Breast epithelium (tissue), 3 donors: ENCODE results near the gene PLA2G10.

ENCODE experiments used
- POLR2A ChIP-seq: fragments of 450-650 bp; IDR thresholded peaks from one replicate; pipeline ENCODE4 v1.6.1; 2016; ENCODE audit warnings: antibody characterized with exemption, mild to moderate bottlenecking, moderate library complexity
- POLR2AphosphoS5 ChIP-seq, 3 donors: sonication (generic); formaldehyde crosslinking; IDR thresholded peaks; one replicate each; pipeline ENCODE4 v1.6.1; 2017; ENCODE audit warnings: antibody characterized with exemption in 3 of 3
- TF ChIP-seq, protein P1 (sequence below), 3 donors: fragments of 450-650 bp; IDR thresholded peaks; one replicate each; pipeline ENCODE4 v1.5.1; 2016 to 2017; ENCODE audit warnings: antibody characterized with exemption in 3 of 3, mild to moderate bottlenecking in 3 of 3, moderate library complexity in 3 of 3

DNA sequence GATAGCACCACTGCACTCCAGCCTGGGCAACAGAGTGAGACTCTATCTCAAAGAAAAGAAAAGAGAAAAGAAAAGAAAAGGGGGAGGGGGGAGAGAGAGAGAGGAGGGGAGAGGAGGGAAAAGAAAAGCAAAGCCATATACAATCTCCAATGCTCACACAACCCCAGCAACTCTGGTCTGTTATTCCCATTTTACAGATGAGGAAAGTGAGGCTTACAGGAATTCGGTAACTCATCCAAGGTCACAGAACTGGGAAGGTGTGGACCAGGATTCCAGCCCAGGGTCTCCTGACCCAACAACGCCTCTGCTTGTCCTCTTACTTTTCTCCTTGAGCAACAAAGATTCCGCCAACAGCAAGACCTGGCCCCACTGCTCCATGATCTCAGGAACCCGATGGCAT lies 13.0 kb downstream of the PLA2G10 start:
- TF ChIP-seq, protein P1, sequence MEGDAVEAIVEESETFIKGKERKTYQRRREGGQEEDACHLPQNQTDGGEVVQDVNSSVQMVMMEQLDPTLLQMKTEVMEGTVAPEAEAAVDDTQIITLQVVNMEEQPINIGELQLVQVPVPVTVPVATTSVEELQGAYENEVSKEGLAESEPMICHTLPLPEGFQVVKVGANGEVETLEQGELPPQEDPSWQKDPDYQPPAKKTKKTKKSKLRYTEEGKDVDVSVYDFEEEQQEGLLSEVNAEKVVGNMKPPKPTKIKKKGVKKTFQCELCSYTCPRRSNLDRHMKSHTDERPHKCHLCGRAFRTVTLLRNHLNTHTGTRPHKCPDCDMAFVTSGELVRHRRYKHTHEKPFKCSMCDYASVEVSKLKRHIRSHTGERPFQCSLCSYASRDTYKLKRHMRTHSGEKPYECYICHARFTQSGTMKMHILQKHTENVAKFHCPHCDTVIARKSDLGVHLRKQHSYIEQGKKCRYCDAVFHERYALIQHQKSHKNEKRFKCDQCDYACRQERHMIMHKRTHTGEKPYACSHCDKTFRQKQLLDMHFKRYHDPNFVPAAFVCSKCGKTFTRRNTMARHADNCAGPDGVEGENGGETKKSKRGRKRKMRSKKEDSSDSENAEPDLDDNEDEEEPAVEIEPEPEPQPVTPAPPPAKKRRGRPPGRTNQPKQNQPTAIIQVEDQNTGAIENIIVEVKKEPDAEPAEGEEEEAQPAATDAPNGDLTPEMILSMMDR (IDR thresholded peaks at IDR 0.05): no peak
- TF ChIP-seq POLR2A: no peak
- TF ChIP-seq POLR2AphosphoS5 (IDR thresholded peaks at IDR 0.05): no peak
